GM12878 (cell line): ENCODE data around the gene NFATC2.

Source experiments
- BACH1 ChIP-seq: fragments of 450-650 bp; IDR thresholded peaks from 2 replicates; pipeline ENCODE4 v1.6.1; 2017; ENCODE audit warnings: mild to moderate bottlenecking, borderline replicate concordance
- EZH2 ChIP-seq: IDR thresholded peaks from 2 replicates; pipeline ENCODE4 v1.6.1; 2012; ENCODE audit warnings: low read depth, mild to moderate bottlenecking, control low read depth, inconsistent platforms, low read length, borderline replicate concordance; ENCODE audit not compliant: control insufficient read depth
- GABPA ChIP-seq: IDR thresholded peaks from 2 replicates; pipeline ENCODE4 v1.6.1; 2014; ENCODE audit warnings: antibody characterized with exemption, low read depth, mild to moderate bottlenecking, inconsistent platforms
- NRF1 ChIP-seq: conservative IDR thresholded peaks from 2 replicates; pipeline ENCODE4 v1.6.1; 2011; ENCODE audit warnings: mild to moderate bottlenecking, low read depth, low read length, improper control_type of control experiment
- RFX5 ChIP-seq: IDR thresholded peaks from 2 replicates; pipeline ENCODE4 v1.6.1; 2011; ENCODE audit warnings: low read depth, low read length, improper control_type of control experiment
- SP1 ChIP-seq: IDR thresholded peaks from one replicate; pipeline ENCODE4 v1.6.1; 2011; ENCODE audit warnings: low read depth, low read length
- ZSCAN29 ChIP-seq: fragments of 450-650 bp; IDR thresholded peaks from 2 replicates; pipeline ENCODE4 v1.6.1; 2017; ENCODE audit warnings: mild to moderate bottlenecking, moderate library complexity
- TF ChIP-seq, protein P1 (sequence below): fragments of 450-650 bp; IDR thresholded peaks from 2 replicates; pipeline ENCODE4 v1.6.1; 2017; ENCODE audit warnings: borderline replicate concordance
- TF ChIP-seq, protein P2 (sequence below): fragments of 450-650 bp; IDR thresholded peaks from 2 replicates; pipeline ENCODE4 v1.6.1; 2017; ENCODE audit warnings: mild to moderate bottlenecking

DNA sequence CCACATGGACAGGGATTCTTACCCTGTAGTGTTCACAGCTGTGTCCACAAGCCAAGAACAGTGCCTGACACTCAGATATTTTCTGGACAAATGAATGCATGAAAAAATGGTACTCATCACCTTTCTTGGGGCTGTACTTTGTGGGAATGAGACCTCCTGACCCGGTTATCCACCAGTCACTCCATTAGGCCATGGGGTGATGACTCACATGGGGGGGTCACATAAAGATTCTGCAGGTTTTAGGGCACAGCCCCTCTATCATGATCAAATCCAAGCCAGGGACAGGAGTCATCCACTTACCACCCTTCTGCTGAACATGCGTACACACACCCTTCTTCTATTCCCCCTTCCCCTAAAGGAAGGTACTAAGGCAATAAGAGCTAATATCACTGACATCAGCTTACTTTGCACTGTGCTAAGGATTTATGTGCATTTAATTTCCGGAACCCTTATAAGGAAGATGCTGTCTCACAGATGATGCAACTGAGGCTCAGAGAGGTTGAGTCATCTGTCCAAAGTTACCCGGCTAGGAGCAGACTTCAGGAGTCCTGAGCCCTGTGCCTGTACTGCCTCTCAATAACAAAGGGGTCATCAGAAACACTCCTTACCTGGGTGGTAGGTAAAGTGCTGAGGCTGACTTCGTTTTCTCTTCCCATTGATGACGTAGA, 107.8 kb downstream of the NFATC2 start:
- TF ChIP-seq GABPA (no peak), EZH2 (no peak), NRF1 (no peak), BACH1 (no peak), RFX5 (no peak), SP1 (no peak), ZSCAN29 (no peak)
- TF ChIP-seq, protein P1, sequence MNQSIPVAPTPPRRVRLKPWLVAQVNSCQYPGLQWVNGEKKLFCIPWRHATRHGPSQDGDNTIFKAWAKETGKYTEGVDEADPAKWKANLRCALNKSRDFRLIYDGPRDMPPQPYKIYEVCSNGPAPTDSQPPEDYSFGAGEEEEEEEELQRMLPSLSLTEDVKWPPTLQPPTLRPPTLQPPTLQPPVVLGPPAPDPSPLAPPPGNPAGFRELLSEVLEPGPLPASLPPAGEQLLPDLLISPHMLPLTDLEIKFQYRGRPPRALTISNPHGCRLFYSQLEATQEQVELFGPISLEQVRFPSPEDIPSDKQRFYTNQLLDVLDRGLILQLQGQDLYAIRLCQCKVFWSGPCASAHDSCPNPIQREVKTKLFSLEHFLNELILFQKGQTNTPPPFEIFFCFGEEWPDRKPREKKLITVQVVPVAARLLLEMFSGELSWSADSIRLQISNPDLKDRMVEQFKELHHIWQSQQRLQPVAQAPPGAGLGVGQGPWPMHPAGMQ = no peak
- TF ChIP-seq, protein P2, sequence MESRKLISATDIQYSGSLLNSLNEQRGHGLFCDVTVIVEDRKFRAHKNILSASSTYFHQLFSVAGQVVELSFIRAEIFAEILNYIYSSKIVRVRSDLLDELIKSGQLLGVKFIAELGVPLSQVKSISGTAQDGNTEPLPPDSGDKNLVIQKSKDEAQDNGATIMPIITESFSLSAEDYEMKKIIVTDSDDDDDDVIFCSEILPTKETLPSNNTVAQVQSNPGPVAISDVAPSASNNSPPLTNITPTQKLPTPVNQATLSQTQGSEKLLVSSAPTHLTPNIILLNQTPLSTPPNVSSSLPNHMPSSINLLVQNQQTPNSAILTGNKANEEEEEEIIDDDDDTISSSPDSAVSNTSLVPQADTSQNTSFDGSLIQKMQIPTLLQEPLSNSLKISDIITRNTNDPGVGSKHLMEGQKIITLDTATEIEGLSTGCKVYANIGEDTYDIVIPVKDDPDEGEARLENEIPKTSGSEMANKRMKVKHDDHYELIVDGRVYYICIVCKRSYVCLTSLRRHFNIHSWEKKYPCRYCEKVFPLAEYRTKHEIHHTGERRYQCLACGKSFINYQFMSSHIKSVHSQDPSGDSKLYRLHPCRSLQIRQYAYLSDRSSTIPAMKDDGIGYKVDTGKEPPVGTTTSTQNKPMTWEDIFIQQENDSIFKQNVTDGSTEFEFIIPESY = no peak
